Fibroblast of mammary gland (primary cell): ENCODE measurements around the gene SH2D3C.
"Not testable (repeated sequence)": the region's sequence is repeated elsewhere in the genome, so short reads cannot be mapped to it uniquely, and the experiment has no call there.

Experiments
- DNase-seq: peaks from one replicate; pipeline ENCODE4 v3.0.0-alpha.2; 2010; ENCODE audit warnings: low read depth
- H3K4me3 ChIP-seq: 2 replicates; pipeline ENCODE4 v1.5.1; 2011; ENCODE audit warnings: low read depth, mild to moderate bottlenecking, low read length, moderate library complexity; ENCODE audit not compliant: control insufficient read depth
- TF ChIP-seq, protein P1 (sequence below): conservative IDR thresholded peaks from 2 replicates; pipeline ENCODE4 v1.5.1; 2011; ENCODE audit warnings: low read depth, low read length, inconsistent platforms; ENCODE audit not compliant: control insufficient read depth, insufficient read depth

SH2D3C gene

GRCh38 chr9:127767410-127767809, 11.1 kb downstream of the SH2D3C start:
- TF ChIP-seq, protein P1, sequence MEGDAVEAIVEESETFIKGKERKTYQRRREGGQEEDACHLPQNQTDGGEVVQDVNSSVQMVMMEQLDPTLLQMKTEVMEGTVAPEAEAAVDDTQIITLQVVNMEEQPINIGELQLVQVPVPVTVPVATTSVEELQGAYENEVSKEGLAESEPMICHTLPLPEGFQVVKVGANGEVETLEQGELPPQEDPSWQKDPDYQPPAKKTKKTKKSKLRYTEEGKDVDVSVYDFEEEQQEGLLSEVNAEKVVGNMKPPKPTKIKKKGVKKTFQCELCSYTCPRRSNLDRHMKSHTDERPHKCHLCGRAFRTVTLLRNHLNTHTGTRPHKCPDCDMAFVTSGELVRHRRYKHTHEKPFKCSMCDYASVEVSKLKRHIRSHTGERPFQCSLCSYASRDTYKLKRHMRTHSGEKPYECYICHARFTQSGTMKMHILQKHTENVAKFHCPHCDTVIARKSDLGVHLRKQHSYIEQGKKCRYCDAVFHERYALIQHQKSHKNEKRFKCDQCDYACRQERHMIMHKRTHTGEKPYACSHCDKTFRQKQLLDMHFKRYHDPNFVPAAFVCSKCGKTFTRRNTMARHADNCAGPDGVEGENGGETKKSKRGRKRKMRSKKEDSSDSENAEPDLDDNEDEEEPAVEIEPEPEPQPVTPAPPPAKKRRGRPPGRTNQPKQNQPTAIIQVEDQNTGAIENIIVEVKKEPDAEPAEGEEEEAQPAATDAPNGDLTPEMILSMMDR, result no peak
- no peak overlapping the region for H3K4me3 ChIP-seq
- DNase-seq, result no peak

- H3K4me3 ChIP-seq, result no peak overlapping the region
- no peak for DNase-seq
- TF ChIP-seq, protein P1, result no peak
Measured at GRCh38 chr9:127765418-127765817, 13.0 kb downstream of the SH2D3C start.

GRCh38 chr9:127763918-127764384, 14.5 kb downstream of the SH2D3C start:
- no peak overlapping the region for H3K4me3 ChIP-seq
- TF ChIP-seq, protein P1, result peak; percentile 30
- peak; percentile 23 for DNase-seq

DNA sequence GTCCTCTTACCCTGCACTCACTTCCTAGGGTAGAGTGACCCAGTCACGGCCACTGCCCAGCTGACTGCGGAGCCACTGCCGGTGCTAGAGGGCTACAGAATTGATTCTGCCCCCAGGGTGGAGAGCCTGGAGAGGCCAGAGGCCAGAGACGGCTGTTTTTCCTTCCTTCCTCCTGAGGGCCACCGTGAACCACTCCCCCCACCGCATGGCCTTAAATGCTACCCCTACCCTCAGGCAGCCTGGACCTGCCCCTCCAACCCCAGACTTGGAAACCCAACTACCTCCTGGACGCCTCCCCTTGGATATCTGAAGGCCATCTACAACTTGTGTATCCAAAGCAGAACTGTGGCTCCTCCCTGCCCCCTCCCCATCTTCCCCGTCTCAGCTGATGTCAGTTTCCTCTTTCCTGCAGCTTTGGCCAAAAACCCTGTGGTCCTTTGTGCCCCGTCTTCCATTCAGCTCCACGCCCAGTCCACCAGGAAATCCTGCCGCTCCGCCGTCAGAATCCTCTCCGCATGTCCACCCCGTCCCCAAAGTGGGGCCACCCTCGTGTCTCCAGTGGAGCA, 16.3 kb downstream of the SH2D3C start:
- no peak for DNase-seq
- H3K4me3 ChIP-seq, result no peak overlapping the region
- TF ChIP-seq, protein P1, result no peak

GRCh38 chr9:127761491-127761956, 16.9 kb downstream of the SH2D3C start:
- DNase-seq, result no peak
- TF ChIP-seq, protein P1, result no peak
- no peak overlapping the region for H3K4me3 ChIP-seq

- no peak overlapping the region for H3K4me3 ChIP-seq
- no peak for DNase-seq
- TF ChIP-seq, protein P1, result no peak
Measured at GRCh38 chr9:127761061-127761460, 17.4 kb downstream of the SH2D3C start.

- TF ChIP-seq, protein P1, result no peak
- no peak for DNase-seq
- H3K4me3 ChIP-seq, result no peak overlapping the region
Measured at GRCh38 chr9:127758843-127759242, 19.6 kb downstream of the SH2D3C start.

- not testable (repeated sequence) for DNase-seq, H3K4me3 ChIP-seq
Measured at GRCh38 chr9:127756776-127757175, 21.7 kb downstream of the SH2D3C start.
